ENCODE results near the gene SCN8A. TPM values are rescaled to one million over a fixed set of nuclear protein-coding genes. Genes with fewer than 3 reads are reported as not detected.

The SCN8A gene
- total RNA-seq, 2 donors from 2014 or later: 0.79 TPM

Other genes with a start within 250 kb of the SCN8A start
- under 1 TPM in 1 of 2 donors, not detected in 1; 0.26 TPM for gene CELA1, start 244.6 kb upstream of the SCN8A start, total RNA-seq
- gene GALNT6, start 199.8 kb upstream of the SCN8A start, total RNA-seq: 10 to 100 TPM; 12.6 to 13.0 TPM
- gene SLC4A8, start 166.4 kb upstream of the SCN8A start, total RNA-seq: 1 to 10 TPM; 1.9 to 4.6 TPM